ENCODE data around the gene SCRN3.
"Not testable (repeated sequence)": the region's sequence is repeated elsewhere in the genome, so short reads cannot be mapped to it uniquely, and the experiment has no call there.

SCRN3 gene

GRCh38 chr2:174364628-174365027 lies 30.9 kb upstream of the SCRN3 start:
- TF ChIP-seq CTCF (IDR thresholded peaks at IDR 0.05; ENCODE audit: low read depth, low read length) = no peak
- DNase-seq (ENCODE audit: extremely low read depth, low read depth) = no peak

GRCh38 chr2:174365571-174365970 lies 30.0 kb upstream of the SCRN3 start:
- no peak for TF ChIP-seq CTCF (IDR thresholded peaks at IDR 0.05; ENCODE audit: low read depth, low read length)
- DNase-seq (ENCODE audit: extremely low read depth, low read depth) = no peak

- TF ChIP-seq CTCF (IDR thresholded peaks at IDR 0.05; ENCODE audit: low read depth, low read length) = no peak
- DNase-seq (ENCODE audit: extremely low read depth, low read depth) = no peak
Observed at GRCh38 chr2:174368691-174369090, 26.8 kb upstream of the SCRN3 start.

- no peak for DNase-seq (ENCODE audit: extremely low read depth, low read depth)
- no peak for TF ChIP-seq CTCF (IDR thresholded peaks at IDR 0.05; ENCODE audit: low read depth, low read length)
Observed at GRCh38 chr2:174376967-174377366, 18.6 kb upstream of the SCRN3 start.

GRCh38 chr2:174383796-174384195 lies 11.7 kb upstream of the SCRN3 start:
- no peak for TF ChIP-seq CTCF (IDR thresholded peaks at IDR 0.05; ENCODE audit: low read depth, low read length)
- no peak for DNase-seq (ENCODE audit: extremely low read depth, low read depth)

- TF ChIP-seq CTCF (IDR thresholded peaks at IDR 0.05; ENCODE audit: low read depth, low read length) = no peak
- DNase-seq (ENCODE audit: extremely low read depth, low read depth) = no peak
Observed at GRCh38 chr2:174385201-174385600, 10.3 kb upstream of the SCRN3 start.

GRCh38 chr2:174388706-174389105 lies 6.8 kb upstream of the SCRN3 start:
- DNase-seq (ENCODE audit: extremely low read depth, low read depth) = not testable (repeated sequence)

GRCh38 chr2:174389542-174389941 lies 6.0 kb upstream of the SCRN3 start:
- DNase-seq (ENCODE audit: extremely low read depth, low read depth) = no peak
- TF ChIP-seq CTCF (IDR thresholded peaks at IDR 0.05; ENCODE audit: low read depth, low read length) = no peak

GRCh38 chr2:174390303-174390702 lies 5.2 kb upstream of the SCRN3 start:
- DNase-seq (ENCODE audit: extremely low read depth, low read depth) = not testable (repeated sequence)
